HG03378 (cell line): ENCODE results near the gene EN2.

ENCODE experiments used
- ATAC-seq: cut with Tn5 transposase; IDR thresholded peaks from one replicate; pipeline ENCODE4 v1.9.1; 2021; ENCODE audit warnings: mild to moderate bottlenecking, moderate library complexity; ENCODE audit not compliant: unreplicated experiment

The EN2 gene

DNA sequence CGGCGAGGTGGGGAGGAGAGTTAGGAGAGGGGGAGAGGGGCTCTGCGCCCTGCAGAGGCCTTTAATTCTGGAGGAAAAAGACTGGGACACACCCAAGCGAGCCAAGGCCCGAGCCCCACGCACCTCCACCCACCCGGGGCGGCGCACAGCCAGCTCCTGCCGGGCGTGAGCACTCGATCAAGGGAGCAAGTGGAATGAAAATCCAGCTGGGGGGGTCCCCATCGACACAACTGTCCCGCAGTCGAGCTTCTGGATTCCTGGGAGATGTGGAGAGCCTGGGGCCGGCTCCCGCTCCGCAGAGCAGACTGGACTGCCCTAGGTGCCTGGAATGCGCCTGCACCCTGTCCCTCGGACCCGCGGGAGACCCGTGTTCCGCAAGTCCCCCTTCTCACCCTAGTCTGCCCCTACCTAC, 7.4 kb upstream of the EN2 start:
- ATAC-seq: no peak

DNA sequence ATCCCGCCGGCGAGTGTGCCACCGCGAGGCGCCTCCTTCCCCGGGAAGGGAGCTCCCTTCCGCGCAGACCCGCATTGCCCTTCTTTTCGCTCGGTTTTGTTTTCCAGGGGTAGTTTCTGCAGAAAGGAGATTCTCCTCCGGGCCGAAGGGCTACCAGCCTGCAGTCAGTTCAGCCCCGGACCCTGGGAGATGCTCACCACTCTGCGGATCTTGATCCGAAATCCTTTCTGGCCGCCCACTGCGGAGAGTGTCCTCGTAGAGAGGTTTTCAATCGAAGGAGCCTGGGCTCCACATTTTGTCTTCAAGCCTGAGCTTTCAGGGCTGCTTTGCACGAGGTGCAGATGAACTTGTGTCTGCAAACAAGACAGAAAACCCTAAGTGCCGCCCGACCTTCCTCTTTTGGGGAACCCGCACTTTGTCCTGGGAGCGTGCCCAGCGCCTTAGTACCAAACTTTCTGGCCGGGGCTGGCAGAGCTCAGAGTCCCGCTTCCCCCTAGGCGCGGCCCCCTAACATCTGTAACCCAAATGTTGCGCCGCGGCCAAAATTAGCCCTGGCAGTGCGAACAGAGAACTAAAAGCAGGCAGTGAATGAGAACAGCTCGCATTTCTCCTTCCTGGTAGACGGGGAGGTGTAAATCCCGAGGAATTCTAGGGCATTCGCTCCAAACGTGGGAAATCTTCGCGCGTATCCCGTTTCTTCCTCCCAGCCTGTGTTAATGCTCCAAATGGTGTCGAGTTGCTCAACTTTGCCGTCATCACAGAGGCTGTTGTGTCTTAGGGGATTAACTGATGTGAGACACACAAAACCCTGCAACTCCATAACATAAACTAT, 6.7 kb upstream of the EN2 start:
- no peak for ATAC-seq

DNA sequence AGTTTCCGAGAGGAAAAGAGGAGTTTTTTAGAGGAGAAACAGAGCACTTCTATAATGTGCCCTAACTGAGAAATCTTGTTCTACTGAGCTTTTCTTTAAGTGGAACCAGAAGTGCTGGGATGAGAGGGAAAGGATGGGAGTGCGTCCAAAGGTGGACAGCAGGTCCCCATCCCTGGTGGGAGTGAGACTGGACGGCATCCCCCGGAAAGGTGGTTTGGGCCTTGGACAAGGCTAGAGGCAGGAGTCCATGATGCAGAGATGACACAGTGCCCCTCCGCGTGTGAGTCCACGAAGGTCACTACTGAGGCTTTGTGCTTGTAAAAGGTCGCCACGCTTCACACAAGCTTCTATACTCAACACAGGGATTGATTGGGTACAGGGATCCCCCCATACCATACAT, 6.1 kb upstream of the EN2 start:
- ATAC-seq: no peak

DNA sequence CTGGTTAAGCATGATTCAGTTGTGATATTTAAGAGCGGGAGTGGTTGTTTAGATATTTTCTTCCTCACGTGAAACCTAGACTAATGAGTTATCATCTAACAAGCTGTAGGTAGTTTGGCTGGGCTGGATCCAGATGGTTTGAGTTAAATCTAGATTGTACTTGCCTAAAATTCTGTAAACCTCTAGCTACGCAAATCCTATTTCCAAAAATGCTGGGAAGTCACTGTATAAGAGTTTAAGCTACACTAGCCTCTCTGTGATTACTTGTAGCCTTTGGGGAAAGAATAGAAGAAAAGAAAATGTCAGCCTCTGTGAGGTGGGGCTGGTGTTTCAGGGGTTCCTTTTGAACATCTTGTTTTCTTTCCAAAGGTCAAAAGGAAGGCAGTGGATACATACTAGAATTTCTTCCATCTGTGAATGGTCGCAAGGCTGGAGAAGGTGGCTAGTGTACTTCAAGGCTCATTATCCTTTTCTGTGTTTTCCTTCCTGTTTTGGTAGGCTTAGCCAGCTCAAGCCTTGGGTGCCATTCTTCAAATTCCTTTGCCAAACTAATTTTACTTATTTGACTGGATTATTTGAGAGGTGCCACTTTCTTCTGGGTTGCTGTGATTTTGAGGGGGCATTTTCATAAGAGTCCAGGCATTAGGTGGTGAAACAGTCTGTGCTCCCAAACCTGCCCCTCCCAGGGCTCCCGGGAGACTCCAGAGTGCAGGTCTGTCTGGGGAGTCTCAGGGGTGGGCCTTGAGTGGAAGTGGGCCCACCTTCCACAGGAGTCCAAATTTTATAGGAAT, 5.2 kb upstream of the EN2 start:
- ATAC-seq: no peak

DNA sequence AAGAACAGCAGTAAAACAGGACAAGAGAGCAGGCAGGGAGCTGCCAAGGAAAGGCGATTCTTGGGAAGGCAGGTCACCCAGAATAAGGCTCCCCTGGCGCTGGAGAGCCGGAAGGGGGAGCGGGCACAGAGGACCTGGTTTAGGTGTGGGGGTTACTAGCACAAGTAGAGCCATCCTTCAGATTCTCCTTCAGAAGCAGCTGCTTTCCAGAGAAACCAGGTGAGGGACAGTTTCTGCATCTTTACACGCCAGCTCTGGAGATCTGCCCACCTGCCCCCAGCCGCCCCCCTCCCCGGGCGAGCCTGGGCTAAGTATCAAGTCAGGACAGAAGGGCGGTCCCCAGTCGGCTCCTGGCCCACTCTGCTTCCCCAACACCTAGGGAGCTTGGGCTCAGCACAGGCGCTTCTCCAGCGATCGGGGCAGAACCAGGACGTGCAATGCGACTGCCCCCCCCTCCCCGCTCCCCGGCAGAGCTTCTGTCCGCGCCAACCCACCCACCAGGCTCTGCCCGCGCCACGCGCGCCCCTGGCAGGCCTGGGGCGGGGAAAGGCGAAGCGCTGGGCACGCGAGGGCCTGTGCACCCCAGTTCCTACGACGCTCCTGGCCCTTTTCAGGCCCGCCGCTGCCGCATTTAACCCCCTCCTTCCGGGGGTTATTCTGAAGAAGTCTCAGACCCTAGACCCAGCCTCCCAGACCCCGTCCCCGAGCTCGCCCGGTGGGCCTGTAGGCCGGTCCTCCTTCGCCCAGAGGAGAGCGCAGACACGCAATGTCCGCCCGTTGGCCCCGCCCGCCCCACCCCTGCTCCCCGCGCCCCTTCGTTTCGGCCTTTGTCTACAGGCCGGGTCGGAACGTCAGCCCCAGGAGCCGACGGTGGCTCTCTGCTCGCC, 4.4 kb upstream of the EN2 start:
- no peak for ATAC-seq

DNA sequence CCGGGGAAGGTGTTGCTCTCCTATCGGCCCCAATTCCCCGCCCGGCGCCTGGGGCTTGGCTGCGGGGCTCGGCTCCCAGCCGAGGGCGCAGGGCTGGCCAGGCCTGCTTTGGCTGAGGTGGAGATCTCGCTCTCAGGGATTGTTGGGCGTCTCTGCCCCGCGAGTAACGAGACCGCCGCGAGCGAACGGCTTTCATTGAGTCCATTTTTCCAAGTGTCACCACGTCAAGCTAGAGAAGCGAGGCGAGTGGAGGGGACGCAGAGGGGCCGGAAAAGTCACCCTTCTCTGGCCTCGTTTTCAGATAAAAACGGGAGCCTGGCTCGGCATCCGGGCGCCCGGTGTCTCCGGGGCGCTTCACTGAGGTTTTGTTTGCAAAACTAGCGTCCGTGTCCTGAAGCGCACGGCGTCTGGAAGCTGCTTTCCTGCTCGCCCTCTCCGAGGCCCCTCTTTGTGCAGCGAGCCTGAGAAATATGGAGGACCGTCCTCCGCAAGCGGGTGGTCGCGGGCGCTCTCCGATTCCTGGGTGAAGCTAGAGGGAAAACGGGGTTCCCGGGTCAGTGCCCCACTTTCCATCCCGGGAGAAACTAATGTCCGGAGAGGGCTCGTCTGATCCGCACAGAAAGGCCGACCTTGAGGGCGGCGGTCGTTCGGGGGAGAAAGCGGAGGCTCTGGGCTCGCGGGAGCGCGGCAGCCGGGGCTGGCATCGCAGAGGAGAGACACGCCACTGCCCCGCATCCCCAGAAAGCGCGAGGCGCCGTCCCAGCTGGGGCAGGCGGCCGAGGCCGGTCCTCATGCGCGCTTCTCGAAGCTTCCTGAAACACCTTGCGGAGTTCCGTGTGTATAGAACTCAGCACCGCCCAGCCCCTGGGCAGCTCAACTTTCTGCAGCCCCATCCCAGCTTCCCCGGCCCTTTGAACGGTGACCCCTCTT, 3.5 kb upstream of the EN2 start:
- no peak for ATAC-seq

DNA sequence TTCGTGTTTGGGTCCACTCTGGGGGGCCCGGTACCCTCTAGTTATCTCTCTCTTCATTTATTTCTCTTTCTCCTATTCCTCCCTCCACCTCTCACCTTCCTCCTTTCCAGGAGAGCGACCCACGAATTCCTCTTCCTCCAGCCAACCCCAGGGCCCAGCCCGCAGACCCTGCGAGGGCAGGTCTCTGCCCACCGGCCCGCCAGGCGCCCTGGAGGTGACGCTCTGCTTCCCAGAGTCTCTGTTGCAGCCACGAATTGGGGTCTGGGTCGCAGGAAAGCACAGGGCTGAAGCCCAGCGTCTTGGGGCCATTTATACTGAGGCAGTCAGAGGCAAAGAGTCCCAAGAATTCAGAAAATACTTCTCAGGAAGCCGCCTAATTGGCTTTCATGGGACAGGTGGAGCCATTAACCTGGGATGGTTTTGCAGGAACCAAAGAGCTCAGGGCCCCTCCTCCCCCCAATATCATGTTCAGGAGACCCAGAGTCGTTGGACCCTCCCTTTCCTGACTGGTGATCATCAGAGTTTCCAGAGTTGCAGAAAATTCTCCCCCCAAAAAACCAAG, 2.7 kb upstream of the EN2 start:
- ATAC-seq: no peak

DNA sequence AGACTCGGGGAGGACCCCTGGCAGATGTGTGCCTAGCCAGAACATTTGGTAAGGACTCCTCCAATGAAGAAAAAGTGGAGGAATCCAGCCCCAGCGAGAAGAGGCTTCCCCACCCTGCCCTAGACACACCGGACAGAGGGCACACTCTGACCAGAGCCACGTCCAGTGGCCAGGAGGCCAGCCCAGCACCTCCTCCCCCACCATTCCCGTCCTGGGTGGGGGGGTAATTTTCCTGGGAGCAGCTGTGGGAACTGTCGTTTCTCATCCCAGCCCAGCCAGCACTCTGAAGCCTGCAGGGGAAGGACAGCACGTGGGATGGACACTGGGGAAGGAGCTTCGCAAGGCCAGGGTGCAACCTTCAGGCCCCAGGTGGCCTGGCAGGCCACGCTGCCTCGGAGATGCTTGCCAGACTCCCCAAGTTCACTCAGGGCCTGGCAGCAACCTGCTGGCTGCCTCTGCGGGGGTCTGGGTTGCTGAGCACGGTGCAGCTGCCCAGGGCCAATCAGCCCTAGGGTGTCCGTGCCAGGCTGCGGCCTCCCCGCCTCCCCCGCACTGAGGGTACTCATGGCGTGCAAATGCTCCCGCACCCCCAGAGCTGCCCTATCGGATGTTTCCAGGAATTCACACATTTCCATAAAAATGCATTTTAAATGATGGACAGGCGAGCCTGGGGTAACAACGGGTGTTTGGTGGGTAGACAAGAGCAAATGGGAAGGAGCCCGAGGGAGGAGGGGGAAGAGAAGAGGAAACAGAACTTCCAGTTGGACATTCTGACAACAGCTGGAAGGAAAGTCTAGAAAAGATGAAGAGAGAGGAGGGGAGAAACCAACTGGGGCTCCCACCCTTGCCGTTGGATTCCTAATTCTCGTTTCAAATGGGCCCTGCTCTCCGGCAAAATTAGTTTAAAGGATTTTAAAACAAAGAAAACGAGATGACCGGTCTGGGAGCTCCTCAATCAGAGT, 1.9 kb upstream of the EN2 start:
- no peak for ATAC-seq

DNA sequence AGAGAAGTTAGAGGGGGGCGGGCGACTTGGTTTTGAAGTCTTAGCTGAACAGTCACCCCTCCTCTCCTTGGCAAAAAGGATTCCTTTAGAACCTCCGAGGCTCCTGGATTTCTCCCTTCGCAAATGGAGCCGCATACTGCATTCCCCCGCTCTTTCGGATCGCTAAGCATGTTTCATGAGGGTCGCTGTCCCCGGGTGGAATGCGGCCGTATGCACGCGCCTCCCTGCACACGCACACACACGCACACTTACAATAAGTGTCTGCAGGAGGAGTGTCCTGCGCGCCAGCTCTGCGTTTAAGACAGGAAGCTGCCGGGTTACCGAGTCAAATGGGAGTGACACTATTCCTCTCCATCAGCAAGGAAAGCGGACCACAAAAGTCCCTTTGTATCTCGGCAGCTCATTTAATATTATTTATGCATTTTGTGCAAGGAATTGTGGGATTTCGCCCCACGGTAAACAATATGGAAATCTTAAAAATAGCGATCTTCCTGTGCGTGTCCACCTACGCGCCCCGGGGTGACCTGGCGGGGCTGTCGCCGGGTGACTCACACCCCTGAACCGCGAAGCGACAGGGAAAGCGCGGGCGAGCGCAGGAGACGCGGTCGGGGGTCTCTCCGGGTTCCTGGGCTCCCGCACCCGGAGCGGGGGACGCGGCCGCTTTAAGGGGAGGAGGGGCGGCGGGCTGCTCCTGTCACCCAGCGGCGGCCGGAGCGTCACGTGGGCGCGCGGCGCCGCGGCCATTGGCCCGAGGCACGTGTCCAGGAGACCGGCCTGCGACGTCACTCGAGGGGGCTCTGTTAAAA, 988 bp upstream of the EN2 start:
- ATAC-seq: no peak

DNA sequence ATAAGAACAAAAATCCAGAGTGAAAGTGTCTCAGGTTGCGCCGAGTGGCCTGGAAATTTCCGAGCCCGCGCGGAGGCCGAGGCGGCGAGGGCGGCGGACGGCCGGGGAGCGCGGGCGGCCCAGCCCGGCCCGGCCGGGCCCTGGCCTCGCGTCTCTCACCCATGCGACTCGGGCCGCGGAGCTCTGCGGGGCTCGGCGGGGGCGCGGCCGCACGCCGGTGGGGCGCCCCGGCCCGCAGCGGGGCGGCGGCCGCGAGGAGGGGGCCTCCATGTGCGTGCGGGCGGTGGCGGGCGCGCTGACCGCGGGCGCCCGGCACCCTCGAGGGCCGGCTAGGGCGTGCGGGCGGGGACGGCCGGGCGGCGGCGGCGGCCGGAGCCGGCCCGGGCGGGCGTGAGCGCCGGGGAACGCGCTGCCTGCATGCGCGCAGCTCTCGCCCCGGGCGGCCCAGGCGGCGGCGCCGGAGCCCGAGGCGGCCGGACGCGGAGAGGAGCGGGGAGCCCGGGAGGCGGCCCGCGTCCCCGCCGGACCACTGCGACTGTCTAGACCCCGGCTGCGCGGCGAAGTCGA, 302 bp upstream of the EN2 start:
- no peak for ATAC-seq

DNA sequence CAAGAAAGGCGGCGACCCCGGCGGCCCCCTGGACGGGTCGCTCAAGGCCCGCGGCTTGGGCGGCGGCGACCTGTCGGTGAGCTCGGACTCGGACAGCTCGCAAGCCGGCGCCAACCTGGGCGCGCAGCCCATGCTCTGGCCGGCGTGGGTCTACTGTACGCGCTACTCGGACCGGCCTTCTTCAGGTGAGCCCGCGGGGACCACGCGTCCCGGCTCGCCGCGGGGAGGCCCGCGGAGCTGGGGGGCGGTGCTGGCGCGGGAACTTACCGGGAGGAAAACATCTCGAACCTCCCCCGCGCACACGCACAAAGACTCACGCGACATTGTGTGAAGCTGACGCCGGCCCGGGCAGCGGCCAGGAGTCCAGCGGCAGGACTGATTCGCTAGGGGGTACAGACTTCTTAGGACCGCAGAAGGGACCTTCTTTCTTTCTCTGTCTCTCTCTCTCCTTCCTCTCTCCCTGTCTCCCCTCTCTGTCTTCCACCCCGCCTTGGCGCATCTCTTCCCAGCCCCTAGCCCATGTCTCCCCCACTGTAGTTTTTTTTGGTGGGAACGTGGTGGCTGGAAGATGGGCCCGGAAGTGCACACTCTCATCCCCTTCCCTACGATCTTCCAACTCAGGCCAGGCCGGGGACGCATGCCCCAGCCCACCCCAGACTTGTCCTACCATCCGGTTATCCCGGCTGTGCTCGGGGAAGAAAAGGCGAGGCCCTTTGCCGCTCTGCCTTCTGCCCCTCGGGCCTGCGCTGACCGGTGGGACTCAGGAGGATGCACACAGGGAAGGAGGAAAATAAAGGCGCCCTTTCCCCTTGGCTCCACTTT, 1.2 kb downstream of the EN2 start:
- no peak for ATAC-seq

DNA sequence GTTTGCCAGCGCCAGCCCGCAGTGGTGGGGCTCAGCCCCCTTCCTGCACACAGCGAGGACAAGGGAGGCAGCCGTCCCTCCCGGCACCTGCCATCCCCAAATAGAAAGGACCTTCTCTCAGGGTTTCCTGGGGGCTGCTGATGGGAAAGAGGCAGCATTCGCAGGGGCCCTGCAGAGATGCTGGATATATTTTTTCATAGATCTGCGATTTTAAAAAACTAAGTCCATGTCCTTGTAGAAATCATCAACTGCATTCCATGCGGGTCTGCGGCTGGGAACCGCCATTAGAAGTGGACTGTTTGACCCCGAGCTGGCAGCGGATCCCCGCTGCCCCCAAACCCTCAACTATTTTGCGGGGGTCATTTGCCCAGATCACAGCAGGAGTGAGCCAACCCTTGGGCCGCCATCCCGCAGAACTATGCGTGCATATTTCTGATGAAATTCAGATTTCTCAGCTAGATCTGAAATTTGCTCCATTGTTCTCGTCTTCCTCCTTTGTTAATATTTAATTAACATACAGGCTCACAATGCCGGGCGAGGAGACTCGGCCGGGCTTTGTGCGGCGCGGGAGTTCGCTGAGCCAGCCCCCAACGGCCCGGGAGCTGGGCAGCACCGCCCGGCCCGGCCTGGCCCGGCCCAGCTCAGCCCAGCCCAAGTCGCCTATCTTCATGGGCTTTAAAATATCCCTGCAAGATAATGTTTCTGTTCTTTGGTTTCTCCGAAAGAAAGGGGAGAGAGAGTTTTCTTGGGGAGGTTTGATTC, 2.0 kb downstream of the EN2 start:
- no peak for ATAC-seq

DNA sequence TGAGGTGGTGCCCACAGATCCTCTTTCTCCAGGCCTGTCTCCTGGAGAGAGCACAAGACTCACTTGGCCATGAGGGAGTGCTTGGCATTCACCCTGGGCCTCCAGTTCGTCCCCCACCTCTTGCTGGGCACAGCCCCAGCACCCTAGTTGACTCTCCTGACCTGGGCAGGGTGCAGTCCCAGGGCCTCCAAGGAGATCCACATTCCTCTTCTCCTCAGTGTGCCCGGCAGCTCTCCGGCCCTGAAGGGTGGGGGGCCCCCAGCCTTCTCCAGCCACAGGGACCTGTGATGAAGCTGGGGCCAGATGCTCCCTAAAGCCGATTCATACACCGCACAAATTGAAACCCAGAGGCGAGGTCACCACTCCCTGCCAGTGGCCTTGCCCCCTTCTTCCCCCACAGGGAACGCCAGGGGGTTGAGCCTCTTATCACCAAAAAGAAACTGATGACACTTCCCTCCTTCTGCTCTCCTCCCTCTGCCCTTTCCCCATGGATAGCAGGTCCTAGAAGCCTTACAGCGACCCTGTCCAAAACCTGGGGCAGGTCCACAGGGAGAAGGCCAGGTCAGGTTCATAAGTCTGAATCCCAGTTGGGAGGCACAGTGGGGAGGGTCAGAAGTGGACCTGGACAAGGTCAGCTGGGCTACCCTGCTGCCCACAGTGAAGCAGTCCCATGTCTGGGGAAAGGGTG, 3.1 kb downstream of the EN2 start:
- ATAC-seq: no peak

DNA sequence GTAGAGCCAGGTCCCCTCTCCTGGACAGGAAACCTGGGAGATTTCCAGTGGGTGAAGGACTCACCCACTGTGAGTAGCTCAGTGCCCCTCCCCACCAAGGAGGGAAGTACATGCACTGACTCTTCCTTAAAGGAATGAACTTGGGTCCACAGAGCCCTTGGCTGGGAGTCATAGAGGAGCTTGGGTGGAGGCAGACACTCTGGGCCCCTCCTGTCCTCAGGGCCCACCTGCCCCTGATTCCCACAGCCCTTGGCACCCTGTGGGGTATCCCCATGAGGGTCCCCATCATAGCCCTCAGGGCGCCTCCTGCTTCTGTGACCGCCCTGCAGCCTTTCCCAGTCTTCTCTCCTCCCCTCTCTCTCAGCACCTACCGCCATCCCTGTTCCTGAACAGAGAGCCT, 3.7 kb downstream of the EN2 start:
- ATAC-seq: no peak

DNA sequence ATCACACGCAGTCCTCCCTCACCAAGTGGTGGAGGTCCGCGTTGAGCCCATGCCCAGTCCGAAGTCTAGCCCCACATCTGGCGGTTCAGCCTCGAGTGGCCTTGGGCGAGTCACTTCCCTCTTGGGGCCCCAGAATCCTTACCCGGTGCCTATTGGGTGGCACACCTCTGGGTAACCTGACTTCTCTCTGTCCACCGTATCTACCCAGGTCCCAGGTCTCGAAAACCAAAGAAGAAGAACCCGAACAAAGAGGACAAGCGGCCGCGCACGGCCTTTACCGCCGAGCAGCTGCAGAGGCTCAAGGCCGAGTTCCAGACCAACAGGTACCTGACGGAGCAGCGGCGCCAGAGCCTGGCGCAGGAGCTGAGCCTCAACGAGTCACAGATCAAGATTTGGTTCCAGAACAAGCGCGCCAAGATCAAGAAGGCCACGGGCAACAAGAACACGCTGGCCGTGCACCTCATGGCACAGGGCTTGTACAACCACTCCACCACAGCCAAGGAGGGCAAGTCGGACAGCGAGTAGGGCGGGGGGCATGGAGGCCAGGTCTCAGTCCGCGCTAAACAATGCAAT, 4.3 kb downstream of the EN2 start:
- ATAC-seq: no peak
